ENCODE results near the gene KCNAB1. TPM values are rescaled to one million over a fixed set of nuclear protein-coding genes. Genes with fewer than 3 reads are reported as not detected.
"Not testable (repeated sequence)": the region's sequence is repeated elsewhere in the genome, so short reads cannot be mapped to it uniquely, and the experiment has no call there.

KCNAB1 gene
- total RNA-seq, 1 donor from 2014 or later: not detected

- intact Hi-C loops (cut with micrococcal nuclease): no loop called here
These were observed 144.4 kb downstream of the KCNAB1 start for GRCh38 chr3:156264771-156265170.

- intact Hi-C loops (cut with micrococcal nuclease): no loop called here
These were observed 151.1 kb downstream of the KCNAB1 start for GRCh38 chr3:156271508-156271907.

GRCh38 chr3:156271995-156272719 lies 151.8 kb downstream of the KCNAB1 start:
- intact Hi-C loops (cut with micrococcal nuclease): no loop called here

GRCh38 chr3:156273111-156273694 lies 152.8 kb downstream of the KCNAB1 start:
- intact Hi-C loops (cut with micrococcal nuclease): no loop called here

- intact Hi-C loops (cut with micrococcal nuclease): no loop called here
These were observed 154.4 kb downstream of the KCNAB1 start for GRCh38 chr3:156274791-156275190.

GRCh38 chr3:156284637-156285036 lies 164.3 kb downstream of the KCNAB1 start:
- intact Hi-C loops (cut with micrococcal nuclease): not testable (repeated sequence)

GRCh38 chr3:156285626-156286025 lies 165.2 kb downstream of the KCNAB1 start:
- intact Hi-C loops (cut with micrococcal nuclease): no loop called here

- intact Hi-C loops (cut with micrococcal nuclease): no loop called here
These were observed 170.5 kb downstream of the KCNAB1 start for GRCh38 chr3:156290924-156291271.

GRCh38 chr3:156291272-156292123 lies 171.1 kb downstream of the KCNAB1 start:
- intact Hi-C loops (cut with micrococcal nuclease): no loop called here

GRCh38 chr3:156293566-156293965 lies 173.2 kb downstream of the KCNAB1 start:
- intact Hi-C loops (cut with micrococcal nuclease): no loop called here

- intact Hi-C loops (cut with micrococcal nuclease): no loop called here
These were observed 177.2 kb downstream of the KCNAB1 start for GRCh38 chr3:156297582-156297981.

- intact Hi-C loops (cut with micrococcal nuclease): no loop called here
These were observed 177.6 kb downstream of the KCNAB1 start for GRCh38 chr3:156298014-156298413.

- intact Hi-C loops (cut with micrococcal nuclease): no loop called here
These were observed 178.6 kb downstream of the KCNAB1 start for GRCh38 chr3:156298938-156299337.

GRCh38 chr3:156299569-156299968 lies 179.2 kb downstream of the KCNAB1 start:
- intact Hi-C loops (cut with micrococcal nuclease): no loop called here

GRCh38 chr3:156300371-156300770 lies 180.0 kb downstream of the KCNAB1 start:
- intact Hi-C loops (cut with micrococcal nuclease): no loop called here

GRCh38 chr3:156300929-156301840 lies 180.8 kb downstream of the KCNAB1 start:
- intact Hi-C loops (cut with micrococcal nuclease): no loop called here

- intact Hi-C loops (cut with micrococcal nuclease): no loop called here
These were observed 182.8 kb downstream of the KCNAB1 start for GRCh38 chr3:156303001-156303707.

- intact Hi-C loops (cut with micrococcal nuclease): no loop called here
These were observed 184.0 kb downstream of the KCNAB1 start for GRCh38 chr3:156304406-156304805.

GRCh38 chr3:156305672-156306071 lies 185.3 kb downstream of the KCNAB1 start:
- intact Hi-C loops (cut with micrococcal nuclease): no loop called here

- intact Hi-C loops (cut with micrococcal nuclease): no loop called here
These were observed 187.3 kb downstream of the KCNAB1 start for GRCh38 chr3:156307704-156308103.

GRCh38 chr3:156311431-156311830 lies 191.1 kb downstream of the KCNAB1 start:
- intact Hi-C loops (cut with micrococcal nuclease): no loop called here

All from T-helper 2 cell treated with Interferon-gamma antibody and Interleukin-4, amounts not matched to agents 100 ng/mL and 5 ng/mL, for 36 hours (primary cell).